Head of caudate nucleus (tissue), 42 donors: ENCODE measurements around the gene GNB1L.

Source experiments
- DNase-seq, 42 donors: peaks; one replicate each; pipeline versions ENCODE4 v3.0.0 to v3.0.0-alpha.2; 2020 to 2021; ENCODE audit warnings: mixed read lengths in 7 of 42
- intact Hi-C: fragments of 100-400 bp; cut with DNase I; formaldehyde crosslinking; loops from one replicate; pipeline ENCODE4 v1.15.0; 2022

GNB1L gene

DNA sequence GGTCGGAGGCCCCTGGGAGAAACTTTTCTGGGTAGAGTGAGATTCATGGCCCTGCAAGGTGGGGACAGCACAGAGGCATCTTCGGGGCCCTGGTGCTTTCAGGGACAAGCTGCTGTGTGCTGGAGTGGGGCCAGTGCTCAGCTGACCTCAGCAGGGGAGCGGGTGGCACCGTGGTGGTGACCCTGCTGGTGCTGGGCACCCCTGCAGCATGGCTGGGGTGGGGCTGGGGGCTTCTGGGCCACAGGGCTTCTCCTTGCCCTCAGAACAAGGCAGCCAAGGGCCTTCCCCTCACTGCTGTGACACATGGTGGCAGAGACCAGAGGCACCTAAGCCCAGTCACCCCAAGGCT lies 24.9 kb upstream of the GNB1L start:
- intact Hi-C loops: no loop called here
- DNase-seq: peak in 6 of 42 donors; percentile 2 to 11 (median 6)

GRCh38 chr22:19879246-19879570 lies 24.5 kb upstream of the GNB1L start:
- DNase-seq: peak in 8 of 42 donors; percentile 3 to 23 (median 8)
- intact Hi-C loops: no loop called here

- intact Hi-C loops: no loop called here
- DNase-seq: peak in 10 of 42 donors; percentile 4 to 33 (median 8)
Observed at GRCh38 chr22:19878461-19879245, 24.0 kb upstream of the GNB1L start.

- peak in 11 of 42 donors; percentile 2 to 26 (median 7) for DNase-seq
- intact Hi-C loops: no loop called here
Observed at GRCh38 chr22:19877626-19878339, 23.1 kb upstream of the GNB1L start.

GRCh38 chr22:19876941-19877625 lies 22.4 kb upstream of the GNB1L start:
- intact Hi-C loops: no loop called here
- peak in 10 of 42 donors; percentile 0 to 28 (median 10) for DNase-seq

GRCh38 chr22:19876314-19876940 lies 21.8 kb upstream of the GNB1L start:
- DNase-seq: peak in 12 of 42 donors; percentile 2 to 33 (median 8)
- intact Hi-C loops: no loop called here

DNA sequence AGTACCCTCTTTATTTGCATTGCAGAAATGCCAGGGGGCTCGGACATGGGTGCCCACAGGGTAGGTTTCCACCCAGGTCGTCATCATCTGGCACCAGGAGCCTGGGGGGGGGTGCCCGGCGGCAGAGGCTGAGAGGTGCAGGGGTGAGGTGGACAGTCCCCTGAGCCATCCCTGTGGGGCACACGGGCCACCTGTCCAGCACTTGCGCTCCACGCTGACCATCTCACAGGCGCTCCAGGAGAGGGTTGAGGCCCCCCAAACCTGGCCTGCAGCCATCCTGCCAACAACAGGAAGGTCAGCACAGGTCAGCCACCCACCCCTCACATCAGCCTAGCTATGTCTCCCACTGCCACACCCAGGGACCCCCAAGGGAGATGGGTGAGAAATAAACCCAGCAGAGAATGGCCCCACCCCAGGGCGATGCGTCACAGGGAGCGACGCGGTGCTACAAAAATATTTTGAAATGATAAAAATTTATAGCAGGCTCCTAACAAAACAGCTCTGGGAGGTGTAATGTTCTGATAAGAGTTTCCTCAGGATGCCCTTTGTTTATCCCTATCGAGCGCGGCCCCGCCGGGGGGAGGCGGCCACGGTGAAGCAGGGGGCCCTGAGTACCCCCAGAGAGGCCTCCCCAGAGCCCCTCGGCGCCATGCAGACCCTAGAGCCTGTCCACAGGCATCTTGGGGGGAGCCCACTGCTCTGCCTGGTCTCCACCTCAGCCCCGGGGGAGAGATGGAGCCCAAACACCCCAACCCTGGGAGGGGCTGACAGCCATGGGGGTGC lies 21.0 kb upstream of the GNB1L start:
- intact Hi-C loops: no loop called here
- peak in 11 of 42 donors; percentile 1 to 37 (median 9) for DNase-seq

DNA sequence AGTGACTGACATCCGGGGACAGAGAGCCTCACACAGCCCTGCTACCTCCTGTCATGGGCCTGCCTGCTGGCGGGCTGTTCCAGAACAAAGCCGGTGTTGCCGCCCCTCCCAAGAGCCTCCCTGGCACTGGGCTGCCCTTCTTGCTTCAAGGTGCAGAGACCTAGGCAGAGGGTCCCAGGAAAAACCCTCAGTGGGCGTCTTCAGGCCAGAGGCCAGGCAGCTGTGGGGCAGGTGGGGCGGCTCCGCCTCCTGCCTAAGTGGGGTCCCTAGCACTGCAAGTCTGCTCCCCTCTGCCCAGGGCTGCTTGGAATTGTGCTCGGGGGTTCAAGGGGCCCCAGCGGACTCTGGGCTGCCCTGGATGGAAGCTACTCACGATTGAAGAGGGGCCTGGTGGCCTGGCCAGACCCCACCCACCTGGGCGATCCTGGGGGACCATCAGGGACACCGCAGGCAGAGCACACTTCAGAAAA lies 20.4 kb upstream of the GNB1L start:
- peak in 6 of 42 donors; percentile 0 to 37 (median 10) for DNase-seq
- intact Hi-C loops: no loop called here

DNA sequence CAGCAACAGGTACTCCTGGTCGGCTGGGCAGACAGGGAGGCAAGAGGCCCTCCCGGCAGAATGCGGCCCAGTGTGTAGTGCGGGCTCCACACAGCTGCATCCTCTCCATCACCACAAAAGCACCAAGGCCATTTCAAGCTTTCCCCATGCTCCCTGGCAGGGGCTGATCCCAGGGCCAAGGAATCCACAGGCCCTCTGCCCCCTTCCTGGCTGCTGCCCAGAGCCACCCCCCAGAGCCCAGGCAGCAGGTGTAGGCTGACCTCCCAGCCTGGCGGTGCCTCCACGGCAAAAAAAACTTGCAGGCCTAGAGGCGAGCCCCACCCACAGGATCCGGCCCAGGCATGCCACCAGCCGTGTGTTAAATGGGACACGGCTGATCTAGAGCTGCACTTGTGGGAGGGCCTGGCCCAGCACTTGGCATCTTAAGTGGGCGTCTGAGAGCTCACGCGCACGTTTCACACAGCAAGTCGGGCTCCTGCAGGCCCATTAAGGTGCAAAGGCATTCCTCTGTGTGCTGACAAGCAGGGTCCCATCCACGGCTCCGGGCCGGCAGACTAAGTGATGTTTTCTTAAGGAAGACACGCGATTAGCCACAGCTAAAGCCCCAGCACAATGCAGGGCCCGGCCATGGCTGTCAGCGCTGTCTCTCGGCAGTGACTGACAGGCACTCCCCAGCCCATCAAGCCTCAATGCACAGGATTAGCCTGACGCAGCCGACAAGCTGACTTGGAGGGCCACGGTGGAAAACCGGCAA lies 19.8 kb upstream of the GNB1L start:
- intact Hi-C loops: no loop called here
- DNase-seq: peak in 22 of 42 donors; percentile 3 to 52 (median 37)

DNA sequence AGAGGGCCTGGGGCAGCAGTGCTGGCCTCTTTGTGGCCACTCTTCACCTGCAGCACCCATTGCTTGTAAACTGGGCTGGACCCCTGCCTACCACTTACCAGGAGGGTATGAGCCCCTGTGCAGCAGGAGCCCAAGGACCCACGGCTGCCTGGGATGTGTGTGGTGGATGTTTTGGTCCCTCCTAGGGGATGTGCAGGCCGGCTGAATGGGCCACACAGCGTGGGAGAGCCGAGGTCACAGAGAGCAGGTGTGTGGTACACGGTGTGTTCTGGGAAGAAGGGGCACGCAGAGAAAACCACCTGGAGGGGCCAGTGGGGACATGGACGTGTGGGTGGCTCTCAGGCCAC lies 19.3 kb upstream of the GNB1L start:
- intact Hi-C loops: no loop called here
- peak in 7 of 42 donors; percentile 1 to 13 (median 4) for DNase-seq

DNA sequence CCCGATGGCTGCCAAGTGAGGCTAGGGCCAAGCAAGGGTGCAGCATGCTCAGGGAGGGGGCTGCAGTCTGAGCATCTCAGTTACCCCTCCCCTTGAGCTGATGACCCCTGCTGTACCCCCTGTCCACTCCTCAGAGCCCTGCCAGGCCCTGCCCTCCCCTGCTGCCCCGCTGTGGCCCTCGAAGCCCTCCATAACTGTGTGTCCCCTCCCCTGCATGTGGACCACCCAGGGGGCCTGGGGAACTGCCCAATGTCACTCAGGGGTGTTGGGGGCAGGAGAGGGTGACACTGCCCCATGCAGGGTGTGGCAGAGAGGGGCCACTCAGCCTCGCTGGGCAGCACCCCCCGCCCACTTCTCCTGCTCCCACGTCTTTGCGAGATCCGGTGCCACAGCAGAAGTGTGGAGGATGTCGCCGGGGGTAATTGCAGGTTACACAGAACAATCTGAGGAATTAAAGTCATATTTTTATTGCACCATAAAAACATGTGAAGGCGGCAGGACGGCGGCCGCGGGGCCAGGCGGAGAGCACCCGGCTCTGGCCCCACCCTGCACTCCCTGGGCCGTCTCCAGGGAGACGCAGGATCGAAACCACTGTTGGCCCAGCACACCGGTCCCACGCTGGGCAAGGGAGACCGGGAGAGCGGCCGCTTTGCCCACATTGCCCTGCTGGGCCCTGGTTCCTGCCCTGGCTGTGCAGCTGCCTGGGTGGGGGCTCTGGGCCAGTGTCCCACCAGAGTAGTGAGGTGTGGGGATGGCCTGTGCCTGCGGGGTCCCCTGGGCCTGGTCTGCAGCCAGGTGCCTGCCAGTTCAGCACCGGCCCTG lies 18.7 kb upstream of the GNB1L start:
- DNase-seq: peak in 17 of 42 donors; percentile 3 to 41 (median 18)
- intact Hi-C loops: no loop called here

GRCh38 chr22:19872779-19873137 lies 18.1 kb upstream of the GNB1L start:
- intact Hi-C loops: no loop called here
- peak in 16 of 42 donors; percentile 2 to 39 (median 10) for DNase-seq

- peak in 18 of 42 donors; percentile 2 to 35 (median 10) for DNase-seq
- intact Hi-C loops: no loop called here
Observed at GRCh38 chr22:19871845-19872778, 17.4 kb upstream of the GNB1L start.

DNA sequence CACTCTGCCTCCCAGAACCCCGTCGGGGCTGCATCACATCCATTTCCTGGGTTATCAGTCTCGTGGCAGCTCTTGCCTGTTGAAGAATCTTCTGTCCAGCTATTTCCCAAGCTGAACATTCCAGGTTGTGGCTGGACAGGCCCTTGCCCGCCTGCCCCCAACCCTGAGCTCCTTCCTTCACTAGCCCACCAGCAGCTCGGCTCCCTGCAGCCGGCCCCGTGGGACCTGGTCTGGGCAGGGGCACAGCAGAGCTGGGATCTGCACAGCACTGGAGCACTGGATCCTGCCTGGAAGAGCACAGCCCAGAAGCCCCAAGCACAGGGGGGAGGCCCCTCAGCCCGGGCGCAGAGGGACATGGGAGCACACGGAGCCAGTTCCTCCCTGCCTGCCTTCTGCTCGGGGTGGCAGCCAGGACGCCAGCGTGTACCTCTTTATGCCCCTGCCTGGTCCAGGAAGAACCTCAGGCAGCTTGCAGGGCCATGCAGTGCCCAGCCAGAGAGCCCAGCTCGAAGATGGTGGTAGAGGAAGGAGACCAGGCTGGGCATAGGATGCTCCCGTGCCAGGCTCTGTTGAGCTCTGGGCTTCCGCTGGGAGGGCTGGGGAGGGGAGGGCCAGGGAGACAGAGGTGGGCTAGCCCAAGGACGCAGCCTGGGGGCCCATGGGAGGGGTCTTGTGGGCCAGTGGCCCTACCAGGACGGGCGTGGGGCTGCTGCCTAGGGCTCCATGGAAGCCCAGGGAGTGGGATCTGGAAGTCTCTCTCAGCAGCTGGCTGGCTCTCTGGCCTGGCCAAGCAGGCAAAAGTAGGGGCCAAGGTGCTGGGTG lies 16.6 kb upstream of the GNB1L start:
- intact Hi-C loops: no loop called here
- DNase-seq: peak in 16 of 42 donors; percentile 1 to 26 (median 8)
